DMS53 treated with DMSO at 0.1 percent for 48 hours (cell line): ENCODE data around the gene ATP6AP1.

Experiments used
- DNase-seq: peaks from one replicate; lab custom pipeline; 2025; ENCODE audit not compliant: unreplicated experiment; lab: John Stamatoyannopoulos, UW

ATP6AP1 gene

GRCh38 chrX:154470914-154471568 is 42.6 kb downstream of the ATP6AP1 start:
- DNase-seq, result no peak

DNA sequence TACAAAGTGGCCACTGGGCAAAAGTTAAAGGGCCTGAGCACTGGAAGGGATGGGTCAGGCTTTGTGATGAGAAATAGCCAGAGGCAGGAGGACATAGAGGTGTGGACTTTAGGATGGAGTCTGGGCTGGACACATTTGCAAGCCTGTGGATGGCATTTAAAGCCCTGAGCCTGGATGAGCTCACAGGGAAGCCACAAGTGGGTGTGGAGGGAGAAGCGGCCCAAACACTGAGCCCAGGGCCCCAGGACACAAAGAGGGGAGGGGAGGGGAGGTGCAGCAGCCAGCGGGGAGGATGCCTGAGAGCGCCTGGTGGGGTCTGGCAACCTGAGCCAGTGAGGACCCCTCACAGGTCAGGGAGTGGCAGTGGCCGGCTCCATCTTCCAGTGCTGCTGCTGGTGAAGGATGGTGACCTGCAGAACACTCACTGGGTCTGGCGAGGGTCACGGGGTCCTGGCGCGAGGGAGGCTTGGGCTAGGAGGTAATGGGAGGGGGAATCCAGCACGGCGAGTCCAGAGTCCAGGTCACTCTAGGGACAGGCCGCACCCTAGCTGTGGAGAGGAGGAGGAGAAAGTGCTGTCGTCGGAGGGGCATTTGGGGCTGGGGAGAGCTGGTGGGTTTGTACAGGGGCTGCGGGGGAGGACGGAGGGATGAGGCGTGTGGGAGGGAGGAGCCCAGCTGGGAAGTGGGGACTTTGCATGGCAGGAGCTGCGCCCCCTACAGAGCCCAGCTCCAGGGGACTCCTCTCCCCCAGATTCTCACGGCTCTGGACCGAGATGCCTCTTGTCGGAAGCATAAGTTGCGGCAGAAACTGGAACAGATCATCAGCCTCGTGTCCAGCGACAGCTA is 43.6 kb downstream of the ATP6AP1 start:
- DNase-seq, result no peak

DNA sequence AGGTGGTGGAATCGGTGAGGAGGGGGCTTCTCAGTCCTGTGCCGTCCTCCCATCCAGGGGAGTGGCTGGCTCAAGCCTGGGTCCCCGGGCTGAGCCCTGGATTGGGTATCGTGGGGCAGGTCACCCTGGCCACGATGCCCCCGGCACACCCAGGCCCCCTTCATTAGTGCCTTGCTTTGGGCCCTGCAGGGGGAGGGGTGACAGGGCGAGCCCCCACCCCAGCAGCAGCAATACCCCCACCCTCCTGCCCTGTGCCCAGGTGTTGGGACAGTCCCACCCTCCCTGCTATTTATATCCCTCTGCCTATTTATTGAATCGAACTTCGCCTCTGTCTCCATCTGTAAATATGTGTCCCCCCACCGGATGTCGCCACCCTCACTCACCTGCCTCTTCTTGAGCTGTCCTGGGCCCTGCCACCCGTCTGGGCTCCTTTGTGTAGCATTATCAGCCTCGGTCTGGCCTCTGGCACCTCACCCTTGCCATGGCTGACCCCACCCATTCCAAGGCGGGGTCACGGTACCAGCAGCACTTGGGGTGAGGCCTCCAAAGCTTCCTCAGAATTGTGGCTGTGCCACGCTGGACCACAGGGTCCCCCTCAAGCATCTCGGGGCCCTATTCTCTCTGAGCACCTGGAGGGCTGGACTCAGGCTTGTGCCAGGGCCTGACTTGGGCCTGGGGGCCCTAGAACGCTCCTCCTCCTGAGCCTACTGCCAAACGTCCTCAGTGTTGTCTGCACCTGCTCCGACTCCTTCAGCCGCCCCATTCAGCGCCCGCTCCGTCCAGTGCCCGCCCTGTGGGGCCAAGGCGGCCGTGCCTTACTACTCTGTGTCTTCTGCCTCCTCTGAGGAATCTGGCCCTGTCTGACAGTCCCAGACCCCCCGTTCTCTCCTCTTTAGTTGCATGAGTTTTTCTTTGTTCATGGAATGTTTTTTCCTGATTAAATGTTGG is 44.5 kb downstream of the ATP6AP1 start:
- DNase-seq, result no peak

DNA sequence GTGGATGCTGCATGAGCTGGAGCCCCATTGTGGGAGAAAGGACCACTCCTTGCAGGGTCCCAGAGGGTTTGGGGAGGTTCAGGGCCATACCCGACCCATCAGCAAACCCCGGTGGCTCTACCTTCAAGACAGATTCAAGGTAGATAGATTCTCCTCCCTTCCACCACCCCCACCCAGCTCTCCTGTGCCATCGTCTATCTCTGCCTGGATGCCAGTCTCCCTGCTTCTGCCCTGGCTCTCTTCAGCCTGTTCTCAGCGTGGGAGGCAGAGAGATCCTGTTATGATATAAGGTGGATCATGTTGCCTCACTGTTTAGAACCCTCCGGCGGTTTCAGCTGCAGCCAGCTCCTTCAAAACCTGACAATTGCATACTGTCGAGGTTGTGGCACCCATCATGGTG is 45.2 kb downstream of the ATP6AP1 start:
- no peak for DNase-seq

DNA sequence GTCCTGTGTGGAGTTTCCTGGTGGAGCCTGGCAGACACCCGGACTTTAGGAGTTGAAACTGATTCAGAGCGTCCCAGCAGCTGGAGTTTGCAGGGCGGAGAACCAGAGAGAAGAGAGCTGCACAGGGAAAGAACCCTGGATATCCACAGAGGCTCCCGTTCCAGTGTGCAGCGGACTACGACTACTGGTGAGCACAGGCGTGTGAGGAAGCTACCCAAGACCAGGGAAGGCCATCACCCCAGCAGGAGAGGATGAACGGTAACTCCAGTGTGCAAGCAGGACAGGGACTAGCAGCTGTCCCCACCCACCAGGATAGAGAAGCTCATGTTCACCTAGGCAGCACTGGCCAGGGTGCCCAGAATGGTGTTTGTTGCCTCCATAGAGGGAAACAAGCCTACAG is 48.3 kb downstream of the ATP6AP1 start:
- DNase-seq, result no peak

- DNase-seq, result no peak
Measured at GRCh38 chrX:154477891-154478477, 49.5 kb downstream of the ATP6AP1 start.

DNA sequence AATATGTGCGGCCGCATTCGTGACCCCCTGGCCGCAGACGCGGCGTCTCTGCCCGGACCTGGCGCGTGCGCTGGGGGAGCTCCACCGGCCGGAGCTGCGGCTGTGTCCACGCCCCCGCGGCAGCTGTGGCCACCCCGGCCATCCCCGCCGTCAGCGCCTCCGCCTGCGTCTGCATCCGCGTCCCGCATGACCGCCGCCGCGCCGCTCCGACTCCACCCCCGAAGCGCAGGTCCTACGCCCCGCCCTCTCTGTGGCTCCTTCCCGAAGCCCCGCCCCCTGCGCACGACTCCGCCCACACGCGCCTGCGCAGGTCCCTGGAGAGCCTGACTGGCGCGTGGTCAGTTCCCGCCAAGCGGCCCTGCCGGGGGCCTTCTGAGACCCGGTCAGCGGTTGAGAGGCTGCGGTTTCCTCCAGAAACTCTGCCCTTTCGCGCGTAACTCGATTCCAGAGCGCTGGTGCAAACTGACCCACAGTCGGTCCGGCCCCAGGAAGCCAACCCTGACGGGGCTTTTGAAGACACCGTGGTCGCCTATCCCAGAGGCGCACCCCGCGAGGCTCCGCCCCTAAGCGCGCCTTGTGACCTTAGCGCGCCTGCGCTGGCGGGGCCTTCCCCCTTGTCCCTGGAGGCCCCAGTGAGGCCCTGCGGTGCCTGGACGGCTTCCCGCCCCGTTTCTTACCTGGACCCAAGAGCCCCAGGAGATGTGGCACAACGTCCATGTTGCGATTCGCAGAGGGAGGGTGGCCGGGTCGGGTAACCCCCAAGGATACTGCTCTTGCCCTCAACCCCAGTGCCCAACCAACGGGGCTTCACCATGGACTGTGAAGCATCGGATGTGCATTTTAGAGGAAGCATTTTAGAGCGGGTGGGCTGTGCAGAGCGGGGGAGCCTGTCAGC is 50.5 kb downstream of the ATP6AP1 start, which contains the start of gene LAGE3:
TSS of gene LAGE3 (minus strand) at position 554 of the 895 bp plus-strand sequence. CDS start at position 188, 366 bp downstream.
- DNase-seq, result peak; percentile 85

DNA sequence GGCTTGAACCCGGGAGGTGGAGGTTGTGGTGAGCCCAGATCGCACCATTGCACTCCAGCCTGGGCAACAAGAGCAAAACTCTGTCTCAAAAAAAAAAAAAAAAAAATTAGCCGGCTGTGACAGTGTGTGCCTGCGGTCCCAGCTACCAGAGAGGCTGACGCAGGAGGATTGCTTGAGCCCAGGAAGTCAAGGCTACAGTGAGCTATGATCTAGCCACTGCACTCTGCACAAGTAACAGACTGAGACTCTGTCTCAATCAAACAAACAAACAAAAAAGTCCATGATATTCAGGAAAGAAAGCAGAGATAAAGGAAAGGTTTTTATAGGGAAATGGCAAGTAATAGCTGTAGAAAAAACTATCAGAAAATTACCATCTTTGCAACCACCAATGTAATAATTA is 52.7 kb downstream of the ATP6AP1 start:
- DNase-seq, result no peak

DNA sequence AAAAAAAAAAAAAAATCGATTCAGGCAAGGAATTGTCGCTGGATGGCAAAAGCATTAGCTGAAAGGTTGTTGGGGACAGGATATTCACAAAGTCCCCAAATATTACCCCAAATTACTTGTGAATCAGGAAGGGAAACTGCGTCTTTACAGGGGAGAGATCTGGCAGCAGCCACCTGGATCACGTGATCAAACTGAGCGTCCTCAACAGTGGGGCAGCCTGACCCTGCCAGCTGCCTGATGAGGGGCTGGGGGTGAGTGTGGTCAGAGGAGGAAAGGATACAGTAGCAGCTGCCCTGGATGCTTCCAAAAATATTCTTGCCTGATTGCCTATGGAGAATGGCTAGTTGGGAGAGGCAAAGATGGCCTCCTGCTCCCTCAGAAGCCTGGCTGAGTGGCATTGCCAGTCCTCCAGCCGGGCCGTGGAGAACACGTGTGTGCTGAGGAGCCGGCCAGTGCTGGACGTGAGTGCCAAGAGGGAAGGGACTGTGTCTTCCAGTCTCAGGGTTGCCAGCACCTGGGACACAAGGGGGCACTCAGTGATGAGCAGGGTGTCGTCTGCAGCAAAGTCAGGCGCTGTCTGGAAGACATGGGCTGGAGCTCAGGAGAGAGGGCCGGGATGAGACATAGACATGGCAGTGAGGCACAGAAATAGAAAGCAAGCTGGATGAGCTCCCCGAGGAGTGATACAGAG is 53.6 kb downstream of the ATP6AP1 start:
- no peak for DNase-seq

DNA sequence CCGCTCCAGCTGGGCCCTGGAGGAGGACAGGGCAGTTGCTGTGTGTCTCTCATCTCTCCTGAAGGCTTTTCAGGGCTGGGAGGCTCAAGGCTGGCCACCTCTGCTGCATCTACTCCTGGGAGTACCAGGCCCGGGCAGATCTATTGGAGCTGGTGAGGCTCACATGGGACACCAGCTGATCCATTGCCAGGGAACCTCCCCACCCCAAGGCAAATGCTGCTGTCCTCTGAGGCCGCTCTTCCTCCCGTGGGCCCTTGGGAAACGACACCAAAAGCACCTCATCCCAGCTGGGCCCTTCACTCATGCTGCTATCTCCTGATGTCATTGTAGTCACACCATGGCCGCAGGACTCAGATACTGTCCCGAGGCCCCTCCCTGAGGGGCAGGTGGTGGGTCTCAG is 54.3 kb downstream of the ATP6AP1 start:
- no peak for DNase-seq

- no peak for DNase-seq
Measured at GRCh38 chrX:154483325-154483724, 54.8 kb downstream of the ATP6AP1 start.

GRCh38 chrX:154484255-154485149 is 56.0 kb downstream of the ATP6AP1 start:
- no peak for DNase-seq

DNA sequence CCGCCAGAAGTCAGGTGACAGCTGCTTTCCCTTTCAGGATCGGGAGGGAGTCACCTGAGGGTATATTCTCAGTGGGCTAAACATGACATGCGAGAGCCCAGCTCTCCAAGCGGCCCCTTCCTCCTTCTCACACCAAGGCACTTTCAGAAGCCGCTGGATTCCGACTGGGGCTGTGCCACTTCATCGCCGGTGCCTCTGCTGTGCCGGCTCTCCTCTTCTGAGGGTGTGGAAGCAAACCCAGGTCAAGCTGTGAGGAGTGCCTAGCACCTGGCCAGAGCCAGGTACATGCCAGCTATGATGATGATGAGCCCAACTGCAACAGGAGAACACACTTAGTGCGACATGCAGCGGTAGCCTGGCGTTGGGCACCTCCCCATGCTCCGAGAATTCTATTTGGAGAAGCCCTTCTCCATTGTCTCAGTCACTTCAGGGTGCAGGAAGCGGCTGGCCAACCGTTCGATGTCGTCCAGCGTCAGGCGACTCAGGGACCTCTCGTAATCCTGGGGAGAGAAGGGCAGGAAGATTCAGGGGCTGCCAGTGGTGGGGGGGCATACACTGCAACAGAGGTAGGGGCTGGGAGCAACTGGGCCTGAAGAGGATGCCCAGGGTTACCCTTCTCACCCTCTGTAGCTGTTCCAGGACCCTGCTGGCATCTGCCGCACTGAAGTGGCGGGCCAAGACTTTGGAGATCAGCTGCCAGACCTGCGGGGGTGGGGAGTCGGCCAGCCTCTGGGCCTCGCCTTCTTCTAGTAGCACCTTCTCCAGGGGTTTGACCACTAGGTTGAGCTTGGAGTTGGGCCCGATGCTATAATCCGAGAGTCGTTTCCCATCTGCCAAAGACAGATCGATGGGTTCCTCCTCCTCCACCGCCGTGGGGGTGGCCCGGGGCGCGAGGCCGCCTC is 56.9 kb downstream of the ATP6AP1 start:
- DNase-seq, result no peak

DNA sequence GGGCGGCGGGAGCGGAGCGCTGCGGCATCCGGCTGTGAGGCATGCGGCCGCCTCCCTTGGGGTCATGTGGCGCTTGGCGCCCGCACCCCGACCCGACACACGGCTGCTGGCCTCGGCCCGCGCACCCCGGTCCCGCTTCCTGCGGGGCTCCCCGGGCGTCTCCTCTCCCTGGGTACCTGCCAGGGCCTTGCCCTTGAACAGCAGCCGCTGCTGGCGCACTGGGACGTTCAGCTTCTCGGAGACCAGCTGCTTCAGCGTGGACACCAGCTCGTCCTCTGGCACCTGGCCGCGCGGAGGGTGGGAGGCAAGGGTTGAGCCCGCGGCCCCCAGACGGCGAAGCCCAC is 57.5 kb downstream of the ATP6AP1 start:
- no peak for DNase-seq
